SK-N-MC (cell line): ENCODE data around the gene ZNF501.

ENCODE experiments used
- EZH2 ChIP-seq: fragments of 200-600 bp; sonication (generic); IDR thresholded peaks from one replicate; pipeline ENCODE4 v1.6.1; 2017; ENCODE audit warnings: antibody characterized with exemption
- POLR2AphosphoS5 ChIP-seq: IDR thresholded peaks from 2 replicates; pipeline ENCODE4 v1.6.1; 2012; ENCODE audit warnings: mild to moderate bottlenecking, low read depth, low read length, borderline replicate concordance

GRCh38 chr3:44762170-44762677 lies 32.8 kb downstream of the ZNF501 start:
- TF ChIP-seq POLR2AphosphoS5: no peak
- TF ChIP-seq EZH2: no peak
